Neural progenitor cell (in vitro differentiated cells): ENCODE measurements around the gene ZFR2. TPM values are rescaled to one million over a fixed set of nuclear protein-coding genes. Genes with fewer than 3 reads are reported as not detected.

ENCODE experiments used
- DNase-seq: peaks from one replicate; pipeline ENCODE4 v3.0.0-alpha.2; 2016; ENCODE audit warnings: low spot score
- H2AFZ ChIP-seq: fragments of 200-600 bp; sonication (generic); replicated peaks from 2 replicates; pipeline ENCODE4 v1.6.1; 2016; ENCODE audit warnings: antibody characterized with exemption
- H3F3A ChIP-seq: fragments of 200-600 bp; sonication (generic); 2 replicates; pipeline ENCODE4 v1.6.1; 2016; ENCODE audit warnings: antibody characterized with exemption, low read depth
- H3K27ac ChIP-seq: fragments of 200-600 bp; sonication (generic); 2 replicates; pipeline ENCODE4 v1.5.1; 2016; ENCODE audit warnings: mild to moderate bottlenecking
- H3K27me3 ChIP-seq: fragments of 200-600 bp; sonication (generic); 2 replicates; pipeline ENCODE4 v1.6.1; 2016; ENCODE audit warnings: mild to moderate bottlenecking, moderate library complexity
- H3K36me3 ChIP-seq: fragments of 200-600 bp; sonication (generic); 2 replicates; pipeline ENCODE4 v1.5.1; 2016
- H3K4me1 ChIP-seq: fragments of 200-600 bp; sonication (generic); 2 replicates; pipeline ENCODE4 v1.6.1; 2016; ENCODE audit warnings: mixed run types
- H3K4me2 ChIP-seq: fragments of 200-600 bp; sonication (generic); 2 replicates; pipeline ENCODE4 v1.6.1; 2016
- H3K4me3 ChIP-seq: fragments of 200-600 bp; sonication (generic); 2 replicates; pipeline ENCODE4 v1.5.1; 2016
- H3K79me2 ChIP-seq: fragments of 200-600 bp; sonication (generic); 2 replicates; pipeline ENCODE4 v1.6.1; 2016; ENCODE audit warnings: low read depth
- H3K9ac ChIP-seq: fragments of 200-600 bp; sonication (generic); 2 replicates; pipeline ENCODE4 v1.6.1; 2016
- H3K9me3 ChIP-seq: fragments of 200-600 bp; sonication (generic); 2 replicates; pipeline ENCODE4 v1.5.1; 2016; ENCODE audit warnings: low read depth
- H4K20me1 ChIP-seq: fragments of 200-600 bp; sonication (generic); 2 replicates; pipeline ENCODE4 v1.6.1; 2016; ENCODE audit warnings: low read depth
- H3K27ac Mint-ChIP-seq: 3 replicates; pipeline ENCODE4 v1.8.0; 2021; ENCODE audit warnings: mixed read lengths
- H3K27me3 Mint-ChIP-seq: 2 replicates; pipeline ENCODE4 v1.8.0; 2022; ENCODE audit warnings: low read depth, mild to moderate bottlenecking, inconsistent platforms, moderate library complexity, mixed read lengths; ENCODE audit not compliant: insufficient read depth
- H3K36me3 Mint-ChIP-seq: 3 replicates; pipeline ENCODE4 v1.8.0; 2021; ENCODE audit warnings: mixed read lengths
- H3K4me1 Mint-ChIP-seq: 3 replicates; pipeline ENCODE4 v1.8.0; 2021; ENCODE audit warnings: mixed read lengths
- H3K4me3 Mint-ChIP-seq: 3 replicates; pipeline ENCODE4 v1.8.0; 2021; ENCODE audit warnings: mild to moderate bottlenecking, moderate library complexity, mixed read lengths
- H3K9me3 Mint-ChIP-seq: 3 replicates; pipeline ENCODE4 v1.8.0; 2020; ENCODE audit warnings: mixed read lengths
- CTCF ChIP-seq: fragments of 200-600 bp; sonication (generic); IDR thresholded peaks from 2 replicates; pipeline ENCODE4 v1.5.1; 2017; ENCODE audit warnings: antibody characterized with exemption, mild to moderate bottlenecking
- EZH2 ChIP-seq: fragments of 200-600 bp; sonication (generic); IDR thresholded peaks from 2 replicates; pipeline ENCODE4 v1.6.1; 2017; ENCODE audit warnings: antibody characterized with exemption, mild to moderate bottlenecking, moderate library complexity
- EZH2phosphoT487 ChIP-seq: fragments of 200-600 bp; sonication (generic); IDR thresholded peaks from 2 replicates; pipeline ENCODE4 v1.6.1; 2017; ENCODE audit warnings: antibody characterized with exemption
- total RNA-seq: library from RNA; depleted of rRNA; stranded (reverse); fragments of >200 nt; gene quantifications from 2 replicates; pipeline ENCODE4 v1.2.3, GENCODE V29; 2015; ENCODE audit warnings: low replicate concordance

Gene ZFR2
- total RNA-seq, 1 donor from 2014 or later = 8.9 TPM

GRCh38 chr19:3825286-3825956 lies 43.4 kb downstream of the ZFR2 start:
- Histone ChIP-seq H4K20me1 (peaks cover 2% of the 10 kb centered on the region), H3K9me3 (no peaks in the 10 kb centered on the region), H3F3A (no peaks in the 10 kb centered on the region), H3K36me3 (no peaks in the 10 kb centered on the region), H3K27me3 (peaks cover 10% of the 10 kb centered on the region), H2AFZ (no peak overlapping the region), H3K4me1 (no peaks in the 10 kb centered on the region), H3K9ac (no peak overlapping the region), H3K27ac (no peak overlapping the region), H3K4me3 (no peak overlapping the region), H3K79me2 (no peaks in the 10 kb centered on the region), H3K4me2 (no peak overlapping the region)
- TF ChIP-seq EZH2phosphoT487 = no peak
- no peak for TF ChIP-seq CTCF
- no peak for TF ChIP-seq EZH2
- peaks cover 5% of the 10 kb centered on the region for H3K27me3 Mint-ChIP-seq
- no peaks in the 10 kb centered on the region for H3K9me3 Mint-ChIP-seq
- H3K36me3 Mint-ChIP-seq = no peaks in the 10 kb centered on the region
- H3K4me3 Mint-ChIP-seq = no peak overlapping the region
- peaks cover under 1% of the 10 kb centered on the region for H3K4me1 Mint-ChIP-seq
- H3K27ac Mint-ChIP-seq = no peak overlapping the region
- no peak for DNase-seq

GRCh38 chr19:3823350-3823713 lies 45.5 kb downstream of the ZFR2 start:
- Mint-ChIP-seq H3K9me3 (no peaks in the 10 kb centered on the region), H3K4me3 (no peak overlapping the region), H3K27ac (no peak overlapping the region), H3K27me3 (peaks cover 5% of the 10 kb centered on the region), H3K4me1 (peaks cover 2% of the 10 kb centered on the region), H3K36me3 (no peaks in the 10 kb centered on the region)
- Histone ChIP-seq H3K9ac (no peak overlapping the region), H3K27ac (no peak overlapping the region), H3K36me3 (no peaks in the 10 kb centered on the region), H3F3A (no peaks in the 10 kb centered on the region), H3K4me2 (no peak overlapping the region), H3K79me2 (no peaks in the 10 kb centered on the region), H2AFZ (no peak overlapping the region), H4K20me1 (peaks cover 3% of the 10 kb centered on the region), H3K4me3 (no peak overlapping the region), H3K9me3 (no peaks in the 10 kb centered on the region), H3K4me1 (no peaks in the 10 kb centered on the region), H3K27me3 (peaks cover 10% of the 10 kb centered on the region)
- no peak for DNase-seq
- no peak for TF ChIP-seq EZH2phosphoT487
- TF ChIP-seq CTCF = no peak
- no peak for TF ChIP-seq EZH2

- no peak overlapping the region for H3K4me3 ChIP-seq
- H3K79me2 ChIP-seq = no peaks in the 10 kb centered on the region
- H3K9me3 ChIP-seq = no peaks in the 10 kb centered on the region
- Mint-ChIP-seq H3K4me3 (no peak overlapping the region), H3K27me3 (peaks cover 5% of the 10 kb centered on the region), H3K4me1 (peaks cover 7% of the 10 kb centered on the region), H3K36me3 (no peaks in the 10 kb centered on the region), H3K27ac (no peak overlapping the region), H3K9me3 (no peaks in the 10 kb centered on the region)
- TF ChIP-seq EZH2 = no peak
- no peak for TF ChIP-seq EZH2phosphoT487
- no peak for TF ChIP-seq CTCF
- no peak overlapping the region for H3K4me2 ChIP-seq
- no peak overlapping the region for H2AFZ ChIP-seq
- peaks cover 10% of the 10 kb centered on the region for H3K27me3 ChIP-seq
- H3K9ac ChIP-seq = no peak overlapping the region
- no peaks in the 10 kb centered on the region for H3K4me1 ChIP-seq
- no peaks in the 10 kb centered on the region for H3K36me3 ChIP-seq
- H3F3A ChIP-seq = no peaks in the 10 kb centered on the region
- H4K20me1 ChIP-seq = peaks cover 6% of the 10 kb centered on the region
- H3K27ac ChIP-seq = no peak overlapping the region
- no peak for DNase-seq
Measured at GRCh38 chr19:3822683-3823349, 46.0 kb downstream of the ZFR2 start.
